PC-9 (cell line): ENCODE results near the gene TICAM2. TPM values are rescaled to one million over a fixed set of nuclear protein-coding genes. Genes with fewer than 3 reads are reported as not detected.

Experiments used
- BruUV-seq: library from RNA; stranded (reverse); fragments of 400-500 nt; replicated peaks from 2 replicates; lab custom pipeline; 2021; lab: Mats Ljungman, UMichigan
- CTCF ChIA-PET: fragments of 300-600 bp; sonication (Branson Sonifier 250); formaldehyde crosslinking; loops from one replicate; lab custom pipeline; 2022; ENCODE audit warnings: antibody characterized with exemption; lab: Charles Lee
- POLR2A ChIA-PET: fragments of 300-600 bp; sonication (Branson Sonifier 250); formaldehyde crosslinking; loops from one replicate; lab custom pipeline; 2022; ENCODE audit warnings: antibody characterized with exemption; ENCODE audit not compliant: unreplicated experiment; lab: Charles Lee
- DNase-seq, 2 experiments: peaks; one replicate each; pipeline versions ENCODE4 v3.0.0 to v3.0.0-alpha.2; 2015 to 2022; ENCODE audit warnings: mixed read lengths in 1 of 2
- H2AFZ ChIP-seq: fragments of 200-600 bp; sonication (generic); 2 replicates; pipeline ENCODE4 v1.8.1; 2017; ENCODE audit warnings: antibody characterized with exemption
- H3F3A ChIP-seq: fragments of 200-600 bp; sonication (generic); 2 replicates; pipeline ENCODE4 v1.8.1; 2017; ENCODE audit warnings: antibody characterized with exemption, mild to moderate bottlenecking, low read depth; ENCODE audit not compliant: insufficient read depth
- H3K27ac ChIP-seq: fragments of 200-600 bp; sonication (generic); 2 replicates; pipeline ENCODE4 v1.6.1; 2016; ENCODE audit warnings: mixed run types
- H3K27me3 ChIP-seq: fragments of 200-600 bp; sonication (generic); 2 replicates; pipeline ENCODE4 v1.6.1; 2016; ENCODE audit warnings: low read depth, mixed run types; ENCODE audit not compliant: insufficient read depth
- H3K36me3 ChIP-seq: fragments of 200-600 bp; sonication (generic); 2 replicates; pipeline ENCODE4 v1.6.1; 2016; ENCODE audit warnings: low read depth, mixed run types
- H3K4me1 ChIP-seq: fragments of 200-600 bp; sonication (generic); replicated peaks from 2 replicates; pipeline ENCODE4 v1.6.1; 2016; ENCODE audit warnings: mixed run types; ENCODE audit not compliant: insufficient read depth
- H3K4me2 ChIP-seq: fragments of 200-600 bp; sonication (generic); 2 replicates; pipeline ENCODE4 v1.6.1; 2017; ENCODE audit warnings: mixed run types
- H3K4me3 ChIP-seq: fragments of 200-600 bp; sonication (generic); 2 replicates; pipeline ENCODE4 v1.6.1; 2016; ENCODE audit warnings: mixed run types
- H3K79me2 ChIP-seq: fragments of 200-600 bp; sonication (generic); 2 replicates; pipeline ENCODE4 v1.6.1; 2017; ENCODE audit warnings: low read depth, mixed run types
- H3K9me2 ChIP-seq: fragments of 200-600 bp; sonication (generic); 2 replicates; pipeline ENCODE4 v1.8.1; 2017; ENCODE audit warnings: mild to moderate bottlenecking; ENCODE audit not compliant: insufficient read depth
- H3K9me3 ChIP-seq: fragments of 200-600 bp; sonication (generic); 2 replicates; pipeline ENCODE4 v1.8.1; 2016; ENCODE audit warnings: low read depth; ENCODE audit not compliant: insufficient read depth
- H4K20me1 ChIP-seq: fragments of 200-600 bp; sonication (generic); 2 replicates; pipeline ENCODE4 v1.8.1; 2017; ENCODE audit not compliant: insufficient read depth
- CTCF ChIP-seq: fragments of 200-600 bp; sonication (generic); conservative IDR thresholded peaks from 2 replicates; pipeline ENCODE4 v1.6.1; 2017; ENCODE audit warnings: mixed run types, antibody characterized with exemption, mild to moderate bottlenecking, moderate library complexity
- EZH2 ChIP-seq: fragments of 200-600 bp; sonication (generic); IDR thresholded peaks from 2 replicates; pipeline ENCODE4 v1.8.0; 2017; ENCODE audit warnings: antibody characterized with exemption, low read depth
- intact Hi-C: fragments of 100-400 bp; cut with micrococcal nuclease; formaldehyde crosslinking; loops from one replicate; pipeline ENCODE4 v1.10.0; 2022; ENCODE audit not compliant: unreplicated experiment
- total RNA-seq: library from RNA; stranded (reverse); gene quantifications from 2 replicates; pipeline ENCODE4 v1.2.3, GENCODE V29; 2021

TICAM2 gene
- total RNA-seq, 1 experiment from 2014 or later, result 1.8 TPM

- H3K4me3 ChIP-seq, result no peak overlapping the region
- H4K20me1 ChIP-seq, result no peaks in the 10 kb centered on the region
- BruUV-seq, result no TSS peak
- no peak overlapping the region for H3K4me2 ChIP-seq
- H3K9me3 ChIP-seq, result no peaks in the 10 kb centered on the region
- POLR2A ChIA-PET, result interaction anchor here (0.5 kb wide), 1 partner anchor 44 kb away, joined by 4 read pairs; no protein-coding TSS in a partner anchor
- no peaks in the 10 kb centered on the region for H3K27me3 ChIP-seq
- no peaks in the 10 kb centered on the region for H3K36me3 ChIP-seq
- no peaks in the 10 kb centered on the region for H3K79me2 ChIP-seq
- TF ChIP-seq EZH2 (no peak), CTCF (no peak)
- intact Hi-C loops, result loop anchor here (1.0 kb wide), 1 partner anchor 41 kb away; the partner anchor contains the start of gene FEM1C
- H3K9me2 ChIP-seq, result no peaks in the 10 kb centered on the region
- H3K27ac ChIP-seq, result no peak overlapping the region
- H3K4me1 ChIP-seq, result peaks cover 10% of the 10 kb centered on the region; the same call in 1 of the 2 replicates
- CTCF ChIA-PET, result interaction anchor here (0.6 kb wide), 1 partner anchor 25 kb away, joined by 3 read pairs; no protein-coding TSS in a partner anchor
- DNase-seq, result no peak
- peaks cover 4% of the 10 kb centered on the region for H3F3A ChIP-seq
- H2AFZ ChIP-seq, result no peak overlapping the region
Measured at GRCh38 chr5:115585265-115585664, 17.0 kb downstream of the TICAM2 start.

GRCh38 chr5:115584501-115584900 lies 17.8 kb downstream of the TICAM2 start:
- Histone ChIP-seq H3K27me3 (no peaks in the 10 kb centered on the region), H3K4me1 (peaks cover 13% of the 10 kb centered on the region; the same call in 1 of the 2 replicates), H4K20me1 (no peaks in the 10 kb centered on the region), H3K9me3 (no peaks in the 10 kb centered on the region), H3F3A (peaks cover 4% of the 10 kb centered on the region), H3K4me2 (no peak overlapping the region), H3K9me2 (no peaks in the 10 kb centered on the region), H3K36me3 (no peaks in the 10 kb centered on the region), H3K79me2 (no peaks in the 10 kb centered on the region), H3K27ac (no peak overlapping the region), H3K4me3 (no peak overlapping the region), H2AFZ (no peak overlapping the region)
- DNase-seq, result no peak
- intact Hi-C loops, result no loop called here
- CTCF ChIA-PET, result interaction anchor here (0.5 to 0.6 kb wide), 2 partner anchors 10 to 24 kb away, joined by 3 read pairs; no protein-coding TSS in a partner anchor
- TF ChIP-seq EZH2 (no peak), CTCF (no peak)
- POLR2A ChIA-PET, result no interaction called here
- no TSS peak for BruUV-seq

- no peaks in the 10 kb centered on the region for H3K9me3 ChIP-seq
- DNase-seq, result no peak
- no peak overlapping the region for H2AFZ ChIP-seq
- peaks cover 15% of the 10 kb centered on the region; the same call in 1 of the 2 replicates for H3K4me1 ChIP-seq
- intact Hi-C loops, result no loop called here
- H3K9me2 ChIP-seq, result no peaks in the 10 kb centered on the region
- H3K79me2 ChIP-seq, result no peaks in the 10 kb centered on the region
- CTCF ChIA-PET, result no interaction called here
- no peaks in the 10 kb centered on the region for H3K36me3 ChIP-seq
- H3K4me2 ChIP-seq, result no peak overlapping the region
- no peaks in the 10 kb centered on the region for H3K27me3 ChIP-seq
- H3K27ac ChIP-seq, result no peak overlapping the region
- no peak for TF ChIP-seq EZH2
- no peak for TF ChIP-seq CTCF
- no peak overlapping the region for H3K4me3 ChIP-seq
- no peaks in the 10 kb centered on the region for H4K20me1 ChIP-seq
- BruUV-seq, result no TSS peak
- POLR2A ChIA-PET, result interaction anchor here (0.7 kb wide), 1 partner anchor 233 kb away, joined by 7 read pairs; no protein-coding TSS in a partner anchor
- H3F3A ChIP-seq, result peaks cover 4% of the 10 kb centered on the region
Measured at GRCh38 chr5:115583474-115583873, 18.8 kb downstream of the TICAM2 start.
